Measurements from ENCODE around the gene RWDD4. TPM values are rescaled to one million over a fixed set of nuclear protein-coding genes. Genes with fewer than 3 reads are reported as not detected.

RWDD4 gene
- total RNA-seq, 1 donor from 2014 or later, result 19.4 TPM

DNA sequence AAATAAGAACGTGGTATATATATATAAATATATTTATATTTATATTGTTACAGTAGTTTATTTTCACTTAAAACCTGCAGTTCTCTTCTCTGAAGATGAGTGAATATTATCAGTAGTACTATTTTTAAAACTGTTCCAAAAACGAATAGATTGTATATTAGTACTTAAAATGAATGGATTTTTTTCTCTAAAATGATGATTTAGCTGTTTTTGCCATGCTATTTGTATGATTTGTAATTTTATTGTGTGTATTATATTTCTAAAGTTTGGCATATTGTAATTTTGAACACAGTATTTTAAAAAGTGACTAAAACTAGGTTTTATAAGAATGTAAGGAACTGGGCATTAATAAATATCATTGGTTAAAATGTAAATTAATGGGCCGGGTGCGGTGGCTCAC is 22.1 kb upstream of the RWDD4 start:
- no peak for FAIRE-seq
- Mint-ChIP-seq H3K9me3 (ENCODE audit: unreplicated experiment) (no peaks in the 10 kb centered on the region), H3K4me1 (ENCODE audit: low read depth, unreplicated experiment) (peaks cover 2% of the 10 kb centered on the region), H3K36me3 (ENCODE audit: low read depth, unreplicated experiment) (peaks cover 9% of the 10 kb centered on the region), H3K27me3 (ENCODE audit: low read depth, unreplicated experiment) (no peaks in the 10 kb centered on the region), H3K4me3 (ENCODE audit: unreplicated experiment) (no peak overlapping the region), H3K27ac (ENCODE audit: unreplicated experiment) (no peak overlapping the region)
- Histone ChIP-seq H4K20me1 (ENCODE audit: insufficient read depth, low read length) (no peaks in the 10 kb centered on the region), H3K36me3 (ENCODE audit: insufficient read depth, low read length) (peaks cover 34% of the 10 kb centered on the region), H2AFZ (ENCODE audit: low read depth, low read length) (no peak overlapping the region), H3K27ac (ENCODE audit: low read depth, low read length) (no peak overlapping the region), H3K9ac (ENCODE audit: low read length) (no peak overlapping the region), H3K4me1 (ENCODE audit: insufficient read depth, low read length) (no peaks in the 10 kb centered on the region), H3K4me3 (ENCODE audit: insufficient read depth, low read depth, low read length) (no peak overlapping the region), H3K79me2 (ENCODE audit: insufficient read depth, low read length) (no peaks in the 10 kb centered on the region), H3K27me3 (ENCODE audit: insufficient read depth, low read length) (no peaks in the 10 kb centered on the region), H3K4me2 (ENCODE audit: low read length) (no peak overlapping the region), H3K9me3 (ENCODE audit: insufficient read depth, low read depth, low read length) (no peaks in the 10 kb centered on the region)
- TF ChIP-seq, protein P1, sequence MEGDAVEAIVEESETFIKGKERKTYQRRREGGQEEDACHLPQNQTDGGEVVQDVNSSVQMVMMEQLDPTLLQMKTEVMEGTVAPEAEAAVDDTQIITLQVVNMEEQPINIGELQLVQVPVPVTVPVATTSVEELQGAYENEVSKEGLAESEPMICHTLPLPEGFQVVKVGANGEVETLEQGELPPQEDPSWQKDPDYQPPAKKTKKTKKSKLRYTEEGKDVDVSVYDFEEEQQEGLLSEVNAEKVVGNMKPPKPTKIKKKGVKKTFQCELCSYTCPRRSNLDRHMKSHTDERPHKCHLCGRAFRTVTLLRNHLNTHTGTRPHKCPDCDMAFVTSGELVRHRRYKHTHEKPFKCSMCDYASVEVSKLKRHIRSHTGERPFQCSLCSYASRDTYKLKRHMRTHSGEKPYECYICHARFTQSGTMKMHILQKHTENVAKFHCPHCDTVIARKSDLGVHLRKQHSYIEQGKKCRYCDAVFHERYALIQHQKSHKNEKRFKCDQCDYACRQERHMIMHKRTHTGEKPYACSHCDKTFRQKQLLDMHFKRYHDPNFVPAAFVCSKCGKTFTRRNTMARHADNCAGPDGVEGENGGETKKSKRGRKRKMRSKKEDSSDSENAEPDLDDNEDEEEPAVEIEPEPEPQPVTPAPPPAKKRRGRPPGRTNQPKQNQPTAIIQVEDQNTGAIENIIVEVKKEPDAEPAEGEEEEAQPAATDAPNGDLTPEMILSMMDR (IDR thresholded peaks at IDR 0.05; ENCODE audit: insufficient read depth, low read depth, low read length), result no peak
- TF ChIP-seq EZH2 (IDR thresholded peaks at IDR 0.05; ENCODE audit: insufficient read depth, low read length), result no peak
- no peak for DNase-seq (ENCODE audit: low read depth)

DNA sequence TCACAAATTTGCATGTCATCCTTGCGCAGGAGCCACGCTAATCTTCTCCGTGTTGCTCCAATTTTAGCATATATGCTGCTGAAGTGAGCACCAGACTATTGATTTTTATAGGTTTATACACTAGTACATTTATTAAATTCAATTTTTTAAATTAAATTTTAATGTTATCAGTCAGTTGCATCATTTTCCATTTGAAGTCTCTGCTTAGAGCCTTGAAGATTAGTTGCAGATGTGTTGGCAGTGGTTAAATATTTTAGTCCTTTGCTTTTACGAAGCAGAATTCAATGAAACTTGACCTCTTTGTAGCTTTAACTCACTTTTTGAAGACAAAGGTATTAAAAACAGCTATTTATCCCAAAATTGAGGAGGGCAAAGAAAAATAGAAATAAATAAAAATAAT is 16.6 kb upstream of the RWDD4 start:
- Histone ChIP-seq H3K27ac (ENCODE audit: low read depth, low read length) (no peak overlapping the region), H2AFZ (ENCODE audit: low read depth, low read length) (no peak overlapping the region), H4K20me1 (ENCODE audit: insufficient read depth, low read length) (no peaks in the 10 kb centered on the region), H3K9me3 (ENCODE audit: insufficient read depth, low read depth, low read length) (no peaks in the 10 kb centered on the region), H3K4me1 (ENCODE audit: insufficient read depth, low read length) (no peaks in the 10 kb centered on the region), H3K79me2 (ENCODE audit: insufficient read depth, low read length) (no peaks in the 10 kb centered on the region), H3K36me3 (ENCODE audit: insufficient read depth, low read length) (peaks cover 38% of the 10 kb centered on the region), H3K9ac (ENCODE audit: low read length) (no peak overlapping the region), H3K27me3 (ENCODE audit: insufficient read depth, low read length) (no peaks in the 10 kb centered on the region), H3K4me2 (ENCODE audit: low read length) (no peak overlapping the region), H3K4me3 (ENCODE audit: insufficient read depth, low read depth, low read length) (no peak overlapping the region)
- FAIRE-seq, result no peak
- H3K4me1 Mint-ChIP-seq (ENCODE audit: low read depth, unreplicated experiment), result peaks cover 2% of the 10 kb centered on the region
- no peaks in the 10 kb centered on the region for H3K9me3 Mint-ChIP-seq (ENCODE audit: unreplicated experiment)
- no peaks in the 10 kb centered on the region for H3K27me3 Mint-ChIP-seq (ENCODE audit: low read depth, unreplicated experiment)
- H3K4me3 Mint-ChIP-seq (ENCODE audit: unreplicated experiment), result no peak overlapping the region
- DNase-seq (ENCODE audit: low read depth), result no peak
- peaks cover 5% of the 10 kb centered on the region for H3K36me3 Mint-ChIP-seq (ENCODE audit: low read depth, unreplicated experiment)
- no peak overlapping the region for H3K27ac Mint-ChIP-seq (ENCODE audit: unreplicated experiment)
- TF ChIP-seq, protein P1 (IDR thresholded peaks at IDR 0.05; ENCODE audit: insufficient read depth, low read depth, low read length), result no peak
- no peak for TF ChIP-seq EZH2 (IDR thresholded peaks at IDR 0.05; ENCODE audit: insufficient read depth, low read length)

DNA sequence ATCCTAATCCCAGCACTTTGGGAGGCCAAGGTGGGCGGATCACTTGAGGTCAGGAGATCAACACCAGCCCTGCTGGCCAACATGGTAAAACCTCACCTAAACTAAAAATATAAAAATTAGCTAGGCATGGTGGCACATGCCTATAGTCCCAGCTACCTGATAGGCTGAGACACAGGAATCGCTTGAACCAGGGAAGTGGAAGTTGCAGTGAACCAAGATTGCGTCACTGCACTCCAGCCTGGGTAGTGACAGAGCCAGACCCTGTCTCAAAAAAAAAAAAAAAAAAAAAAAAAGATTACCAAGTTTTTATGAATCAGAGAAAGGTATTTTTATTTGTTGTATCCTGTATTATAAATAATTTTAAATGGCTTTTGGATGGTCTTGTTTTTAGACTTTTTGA is 15.2 kb upstream of the RWDD4 start:
- Mint-ChIP-seq H3K27ac (ENCODE audit: unreplicated experiment) (no peak overlapping the region), H3K36me3 (ENCODE audit: low read depth, unreplicated experiment) (peaks cover 4% of the 10 kb centered on the region)

More for the DNA sequence above, 15.2 kb upstream of the RWDD4 start:
- Mint-ChIP-seq H3K4me1 (ENCODE audit: low read depth, unreplicated experiment) (no peaks in the 10 kb centered on the region), H3K27me3 (ENCODE audit: low read depth, unreplicated experiment) (no peaks in the 10 kb centered on the region), H3K4me3 (ENCODE audit: unreplicated experiment) (no peak overlapping the region), H3K9me3 (ENCODE audit: unreplicated experiment) (no peaks in the 10 kb centered on the region)
- no peaks in the 10 kb centered on the region for H3K4me1 ChIP-seq (ENCODE audit: insufficient read depth, low read length)
- no peaks in the 10 kb centered on the region for H3K27me3 ChIP-seq (ENCODE audit: insufficient read depth, low read length)
- H3K9ac ChIP-seq (ENCODE audit: low read length), result no peak overlapping the region
- H2AFZ ChIP-seq (ENCODE audit: low read depth, low read length), result no peak overlapping the region
- TF ChIP-seq, protein P1 (IDR thresholded peaks at IDR 0.05; ENCODE audit: insufficient read depth, low read depth, low read length), result no peak
- TF ChIP-seq EZH2 (IDR thresholded peaks at IDR 0.05; ENCODE audit: insufficient read depth, low read length), result no peak
- H3K4me3 ChIP-seq (ENCODE audit: insufficient read depth, low read depth, low read length), result no peak overlapping the region
- H4K20me1 ChIP-seq (ENCODE audit: insufficient read depth, low read length), result no peaks in the 10 kb centered on the region
- no peaks in the 10 kb centered on the region for H3K79me2 ChIP-seq (ENCODE audit: insufficient read depth, low read length)
- DNase-seq (ENCODE audit: low read depth) (no peak), FAIRE-seq (no peak)
- H3K4me2 ChIP-seq (ENCODE audit: low read length), result no peak overlapping the region
- H3K36me3 ChIP-seq (ENCODE audit: insufficient read depth, low read length), result peaks cover 37% of the 10 kb centered on the region
- no peaks in the 10 kb centered on the region for H3K9me3 ChIP-seq (ENCODE audit: insufficient read depth, low read depth, low read length)
- no peak overlapping the region for H3K27ac ChIP-seq (ENCODE audit: low read depth, low read length)
